Osteocyte (in vitro differentiated cells): Measurements from ENCODE around the gene MCM3. TPM values are rescaled to one million over a fixed set of nuclear protein-coding genes. Genes with fewer than 3 reads are reported as not detected.

Experiments used
- DNase-seq: peaks from one replicate; pipeline ENCODE4 v3.0.0; 2021; ENCODE audit warnings: mixed read lengths; ENCODE audit not compliant: unreplicated experiment; ENCODE audit errors: extremely low spot score
- H3K27ac Mint-ChIP-seq: one replicate; pipeline ENCODE4 v1.8.0; 2021; ENCODE audit warnings: mild to moderate bottlenecking, mixed read lengths; ENCODE audit not compliant: unreplicated experiment
- H3K27me3 Mint-ChIP-seq: one replicate; pipeline ENCODE4 v1.8.0; 2021; ENCODE audit warnings: mixed read lengths; ENCODE audit not compliant: unreplicated experiment
- H3K36me3 Mint-ChIP-seq: one replicate; pipeline ENCODE4 v1.8.0; 2021; ENCODE audit warnings: mixed read lengths; ENCODE audit not compliant: unreplicated experiment
- H3K4me1 Mint-ChIP-seq: one replicate; pipeline ENCODE4 v1.8.0; 2021; ENCODE audit warnings: mixed read lengths; ENCODE audit not compliant: unreplicated experiment
- H3K4me3 Mint-ChIP-seq: one replicate; pipeline ENCODE4 v1.8.0; 2021; ENCODE audit warnings: mild to moderate bottlenecking, moderate library complexity, mixed read lengths; ENCODE audit not compliant: unreplicated experiment
- H3K9me3 Mint-ChIP-seq: one replicate; pipeline ENCODE4 v1.8.0; 2021; ENCODE audit warnings: mixed read lengths; ENCODE audit not compliant: unreplicated experiment
- CTCF ChIP-seq: fragments of 200-600 bp; sonication (generic); IDR thresholded peaks from 2 replicates; pipeline ENCODE4 v1.5.0; 2021; ENCODE audit warnings: antibody characterized with exemption, mild to moderate bottlenecking, moderate library complexity
- total RNA-seq: library from RNA; stranded (reverse); gene quantifications from 2 replicates; pipeline ENCODE4 v1.2.1, GENCODE V29; 2021

MCM3 gene
- total RNA-seq, 1 donor from 2014 or later = 32.6 TPM

- TF ChIP-seq CTCF = peak; percentile 26
- no peak for DNase-seq
- Mint-ChIP-seq H3K9me3 (no peaks in the 10 kb centered on the region), H3K4me3 (no peak overlapping the region), H3K4me1 (peaks cover 20% of the 10 kb centered on the region), H3K36me3 (peaks cover 20% of the 10 kb centered on the region), H3K27me3 (no peaks in the 10 kb centered on the region), H3K27ac (no peak overlapping the region)
Measured at GRCh38 chr6:52285177-52286068, 881 bp upstream of the MCM3 start.

DNA sequence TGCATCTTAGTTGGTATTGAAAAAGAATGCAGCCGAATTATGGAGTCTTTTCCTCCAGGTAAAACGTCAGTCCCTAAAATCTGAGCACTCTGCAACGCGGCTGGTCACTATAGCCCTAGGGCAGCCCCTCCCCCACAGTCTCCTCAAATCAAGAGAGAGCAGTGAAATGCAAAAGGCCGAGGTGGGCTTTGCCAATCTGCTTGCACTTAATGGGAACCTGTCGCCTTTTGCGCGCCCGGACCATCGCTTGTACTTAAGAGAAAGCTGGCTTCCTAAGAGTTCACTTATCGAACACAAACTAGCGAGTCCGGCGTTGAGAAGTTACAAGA is 447 bp downstream of the MCM3 start:
- no peak overlapping the region for H3K4me3 Mint-ChIP-seq
- no peak for TF ChIP-seq CTCF
- no peak for DNase-seq
- H3K36me3 Mint-ChIP-seq = peaks cover 28% of the 10 kb centered on the region
- no peak overlapping the region for H3K27ac Mint-ChIP-seq
- H3K27me3 Mint-ChIP-seq = no peaks in the 10 kb centered on the region
- H3K4me1 Mint-ChIP-seq = peaks cover 20% of the 10 kb centered on the region
- no peaks in the 10 kb centered on the region for H3K9me3 Mint-ChIP-seq

- no peak overlapping the region for H3K27ac Mint-ChIP-seq
Measured at GRCh38 chr6:52283111-52283510, 1.4 kb downstream of the MCM3 start.

GRCh38 chr6:52276130-52276529 is 8.4 kb downstream of the MCM3 start:
- Mint-ChIP-seq H3K27ac (no peak overlapping the region), H3K27me3 (no peaks in the 10 kb centered on the region), H3K4me1 (no peaks in the 10 kb centered on the region), H3K4me3 (no peak overlapping the region), H3K9me3 (no peaks in the 10 kb centered on the region), H3K36me3 (peaks cover 39% of the 10 kb centered on the region)
- no peak for DNase-seq
- no peak for TF ChIP-seq CTCF

More at GRCh38 chr6:52283111-52283510, 1.4 kb downstream of the MCM3 start:
- DNase-seq = no peak
- Mint-ChIP-seq H3K27me3 (no peaks in the 10 kb centered on the region), H3K9me3 (no peaks in the 10 kb centered on the region), H3K4me3 (no peak overlapping the region), H3K36me3 (peaks cover 29% of the 10 kb centered on the region), H3K4me1 (peaks cover 20% of the 10 kb centered on the region)
- TF ChIP-seq CTCF = no peak

GRCh38 chr6:52271852-52272460 is 12.6 kb downstream of the MCM3 start:
- no peak for TF ChIP-seq CTCF
- H3K27me3 Mint-ChIP-seq = no peaks in the 10 kb centered on the region
- H3K36me3 Mint-ChIP-seq = peaks cover 47% of the 10 kb centered on the region
- no peaks in the 10 kb centered on the region for H3K4me1 Mint-ChIP-seq
- DNase-seq = no peak
- no peak overlapping the region for H3K4me3 Mint-ChIP-seq
- H3K27ac Mint-ChIP-seq = no peak overlapping the region
- H3K9me3 Mint-ChIP-seq = no peaks in the 10 kb centered on the region
